Kidney (tissue), 14 donors: ENCODE data around the gene DUSP6. TPM values are rescaled to one million over a fixed set of nuclear protein-coding genes. Genes with fewer than 3 reads are reported as not detected.

Source experiments
- DNase-seq, 5 donors: peaks; one replicate each; pipeline ENCODE4 v3.0.0-alpha.2; 2013 to 2020
- FAIRE-seq: peaks from 2 replicates; lab custom pipeline; 2012; peaks lifted over from hg19 to GRCh38; lab: Jason Lieb, UNC
- H3K27ac ChIP-seq, 2 donors: one replicate each; pipeline ENCODE4 v1.7.0; 2013; ENCODE audit warnings: low read depth in 2 of 2, low read length in 2 of 2, inconsistent platforms in 1 of 2
- H3K27me3 ChIP-seq: one replicate; pipeline ENCODE4 v1.7.1; 2013; ENCODE audit warnings: low read length, inconsistent platforms; ENCODE audit not compliant: control insufficient read depth, insufficient read depth
- H3K36me3 ChIP-seq, 3 donors: one replicate each; pipeline versions ENCODE4 v1.7.0 to v1.7.1; 2013; ENCODE audit warnings: low read length in 3 of 3, control low read depth in 1 of 3, inconsistent platforms in 1 of 3; ENCODE audit not compliant: insufficient read depth in 3 of 3, control insufficient read depth in 2 of 3
- H3K4me1 ChIP-seq, 3 donors: one replicate each; pipeline versions ENCODE4 v1.7.0 to v1.7.1; 2013; ENCODE audit warnings: low read length in 3 of 3, inconsistent platforms in 1 of 3, low read depth in 1 of 3; ENCODE audit not compliant: control insufficient read depth in 2 of 3, insufficient read depth in 2 of 3
- H3K4me3 ChIP-seq, 3 donors: one replicate each; pipeline versions ENCODE4 v1.7.0 to v1.8.1; 2013; ENCODE audit warnings: low read length in 3 of 3, control low read depth in 1 of 3, inconsistent platforms in 1 of 3
- H3K9ac ChIP-seq, 3 donors: one replicate each; pipeline versions ENCODE4 v1.7.0 to v1.7.1; 2013; ENCODE audit warnings: low read length in 3 of 3, control low read depth in 1 of 3, inconsistent platforms in 1 of 3
- H3K9me3 ChIP-seq, 3 donors: one replicate each; pipeline versions ENCODE4 v1.7.0 to v1.7.1; 2013; ENCODE audit warnings: low read length in 3 of 3, control low read depth in 1 of 3, inconsistent platforms in 1 of 3; ENCODE audit not compliant: control insufficient read depth in 2 of 3, insufficient read depth in 1 of 3
- intact Hi-C: fragments of 100-400 bp; cut with DNase I; formaldehyde crosslinking; loops from one replicate; pipeline ENCODE4 v1.11.1; 2022
- polyA plus RNA-seq: library from polyadenylated mRNA; stranded (reverse); fragments of 350-450 nt; fragmentation: Illumina TruSeq; extraction: RNeasy Lipid Tissue Mini Kit (QIAGEN cat#74804); gene quantifications from one replicate; pipeline ENCODE4 v1.2.3, GENCODE V29; 2014; ENCODE audit warnings: low read depth, low replicate concordance; ENCODE audit not compliant: insufficient read depth
- total RNA-seq: library from RNA; stranded (reverse); fragmentation: NEBNext Ultra II Directional; extraction: Animal tissue kit (Norgen Biotek cat#: 25700); gene quantifications from one replicate; pipeline ENCODE4 v1.2.1, GENCODE V29; 2021
- TF ChIP-seq, protein P1 (sequence below): IDR thresholded peaks from 3 replicates; pipeline ENCODE4 v1.5.1; 2012; ENCODE audit warnings: mild to moderate bottlenecking, moderate library complexity, borderline replicate concordance; ENCODE audit not compliant: insufficient read depth; ENCODE audit errors: extremely low read depth
- donor health status: control.
- donor health status: control.
- donor health status: control.
- donor health status: control.
- donor health status: control.
- donor health status: DM: yes; HTN: yes; CAD: no.
- donor health status: Normal renal cell carcinoma (clear cell type).

DUSP6 gene
- total and polyA plus RNA-seq, 2 donors from 2014 or later, result 35.3 to 91.8 TPM

- Histone ChIP-seq H3K4me3 (peak overlapping the region; percentile 51 to 97 (median 86)), H3K27ac (peak overlapping the region; percentile 96 to 99), H3K4me1 (peaks cover 0 to 18% (median 10%) of the 10 kb centered on the region in 3 donors), H3K27me3 (no peaks in the 10 kb centered on the region), H3K36me3 (peaks cover 0 to 14% (median 7%) of the 10 kb centered on the region in 3 donors), H3K9ac (peak overlapping the region; percentile 27 to 91 (median 57)), H3K9me3 (no peaks in the 10 kb centered on the region)
- FAIRE-seq (no peak), DNase-seq (peak in 3 of 5 donors; percentile 63 to 73 (median 67))
- TF ChIP-seq, protein P1, sequence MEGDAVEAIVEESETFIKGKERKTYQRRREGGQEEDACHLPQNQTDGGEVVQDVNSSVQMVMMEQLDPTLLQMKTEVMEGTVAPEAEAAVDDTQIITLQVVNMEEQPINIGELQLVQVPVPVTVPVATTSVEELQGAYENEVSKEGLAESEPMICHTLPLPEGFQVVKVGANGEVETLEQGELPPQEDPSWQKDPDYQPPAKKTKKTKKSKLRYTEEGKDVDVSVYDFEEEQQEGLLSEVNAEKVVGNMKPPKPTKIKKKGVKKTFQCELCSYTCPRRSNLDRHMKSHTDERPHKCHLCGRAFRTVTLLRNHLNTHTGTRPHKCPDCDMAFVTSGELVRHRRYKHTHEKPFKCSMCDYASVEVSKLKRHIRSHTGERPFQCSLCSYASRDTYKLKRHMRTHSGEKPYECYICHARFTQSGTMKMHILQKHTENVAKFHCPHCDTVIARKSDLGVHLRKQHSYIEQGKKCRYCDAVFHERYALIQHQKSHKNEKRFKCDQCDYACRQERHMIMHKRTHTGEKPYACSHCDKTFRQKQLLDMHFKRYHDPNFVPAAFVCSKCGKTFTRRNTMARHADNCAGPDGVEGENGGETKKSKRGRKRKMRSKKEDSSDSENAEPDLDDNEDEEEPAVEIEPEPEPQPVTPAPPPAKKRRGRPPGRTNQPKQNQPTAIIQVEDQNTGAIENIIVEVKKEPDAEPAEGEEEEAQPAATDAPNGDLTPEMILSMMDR, result no peak
- intact Hi-C loops, result no loop called here
These were observed 2.3 kb upstream of the DUSP6 start for GRCh38 chr12:89354612-89355067.

GRCh38 chr12:89353823-89354611 lies 1.7 kb upstream of the DUSP6 start:
- peaks cover 0 to 21% (median 11%) of the 10 kb centered on the region in 3 donors for H3K36me3 ChIP-seq
- intact Hi-C loops, result no loop called here

GRCh38 chr12:89353188-89353822 lies 1.0 kb upstream of the DUSP6 start:
- TF ChIP-seq, protein P1, result no peak
- Histone ChIP-seq H3K4me1 (peaks cover 0 to 26% (median 12%) of the 10 kb centered on the region in 3 donors), H3K27me3 (no peaks in the 10 kb centered on the region), H3K27ac (peak overlapping the region; percentile 96 to 99), H3K4me3 (peak overlapping the region; percentile 86 to 97 (median 94)), H3K9ac (peak overlapping the region; percentile 27 to 91 (median 72)), H3K36me3 (peaks cover 0 to 26% (median 17%) of the 10 kb centered on the region in 3 donors), H3K9me3 (no peaks in the 10 kb centered on the region)
- no peak for FAIRE-seq
- intact Hi-C loops, result no loop called here
- peak; percentile 93 to 96 (median 95) for DNase-seq

More at GRCh38 chr12:89353823-89354611, 1.7 kb upstream of the DUSP6 start:
- H3K27me3 ChIP-seq, result no peaks in the 10 kb centered on the region
- peak in 4 of 5 donors; percentile 77 to 95 (median 82) for DNase-seq
- H3K9ac ChIP-seq, result peak overlapping the region; percentile 27 to 91 (median 57)
- no peak for FAIRE-seq
- peaks cover 0 to 24% (median 9%) of the 10 kb centered on the region in 3 donors for H3K4me1 ChIP-seq
- peak overlapping the region; percentile 96 to 99 for H3K27ac ChIP-seq
- H3K9me3 ChIP-seq, result no peaks in the 10 kb centered on the region
- H3K4me3 ChIP-seq, result peak overlapping the region; percentile 51 to 97 (median 86)
- TF ChIP-seq, protein P1, result no peak
